Choroid plexus epithelial cell (primary cell): ENCODE data around the gene FAM222B.
A peak's percentile ranks its signal among the peaks of the same experiment; 100 is the strongest.
"Not testable (repeated sequence)": the region's sequence is repeated elsewhere in the genome, so short reads cannot be mapped to it uniquely, and the experiment has no call there.

Experiments
- DNase-seq: peaks from one replicate; pipeline ENCODE4 v3.0.0-alpha.2; 2010; ENCODE audit warnings: low read depth
- H3K4me3 ChIP-seq: 2 replicates; pipeline ENCODE4 v1.5.1; 2011; ENCODE audit warnings: low read depth, mild to moderate bottlenecking, control low read depth, low read length, moderate library complexity
- TF ChIP-seq, protein P1 (sequence below): conservative IDR thresholded peaks from 2 replicates; pipeline ENCODE4 v1.5.1; 2011; ENCODE audit warnings: low read depth, mild to moderate bottlenecking, control low read depth, inconsistent platforms, low read length, moderate library complexity

FAM222B gene

DNA sequence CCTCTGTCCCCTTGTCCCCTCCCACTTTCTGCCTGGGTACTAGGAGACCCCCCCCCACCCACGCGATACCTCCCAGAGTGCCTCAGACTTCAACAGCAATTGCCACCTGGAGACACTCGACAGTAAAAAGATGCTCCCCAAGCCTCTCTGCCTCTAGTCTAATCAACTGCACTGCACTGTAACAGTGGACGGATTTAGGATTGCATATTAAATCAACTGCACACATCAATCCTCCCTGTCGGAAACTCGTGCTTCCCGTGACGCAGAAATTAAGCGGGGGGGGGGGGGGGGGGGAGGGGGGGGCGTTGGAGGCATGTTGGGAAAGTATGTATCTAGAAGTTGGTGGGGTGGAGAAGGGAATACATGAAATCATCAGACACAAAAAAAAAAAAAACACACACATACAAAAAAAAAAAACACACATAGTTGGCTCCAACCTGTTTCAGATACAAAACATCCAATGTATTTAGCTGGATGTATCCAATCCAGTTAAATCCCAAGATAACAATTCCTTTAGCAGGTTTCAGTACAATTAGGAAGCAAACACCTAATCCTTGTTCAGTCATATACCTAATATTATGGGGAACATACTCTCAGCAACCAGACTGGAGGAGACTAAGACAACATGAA is 29.7 kb downstream of the FAM222B start:
- TF ChIP-seq, protein P1, sequence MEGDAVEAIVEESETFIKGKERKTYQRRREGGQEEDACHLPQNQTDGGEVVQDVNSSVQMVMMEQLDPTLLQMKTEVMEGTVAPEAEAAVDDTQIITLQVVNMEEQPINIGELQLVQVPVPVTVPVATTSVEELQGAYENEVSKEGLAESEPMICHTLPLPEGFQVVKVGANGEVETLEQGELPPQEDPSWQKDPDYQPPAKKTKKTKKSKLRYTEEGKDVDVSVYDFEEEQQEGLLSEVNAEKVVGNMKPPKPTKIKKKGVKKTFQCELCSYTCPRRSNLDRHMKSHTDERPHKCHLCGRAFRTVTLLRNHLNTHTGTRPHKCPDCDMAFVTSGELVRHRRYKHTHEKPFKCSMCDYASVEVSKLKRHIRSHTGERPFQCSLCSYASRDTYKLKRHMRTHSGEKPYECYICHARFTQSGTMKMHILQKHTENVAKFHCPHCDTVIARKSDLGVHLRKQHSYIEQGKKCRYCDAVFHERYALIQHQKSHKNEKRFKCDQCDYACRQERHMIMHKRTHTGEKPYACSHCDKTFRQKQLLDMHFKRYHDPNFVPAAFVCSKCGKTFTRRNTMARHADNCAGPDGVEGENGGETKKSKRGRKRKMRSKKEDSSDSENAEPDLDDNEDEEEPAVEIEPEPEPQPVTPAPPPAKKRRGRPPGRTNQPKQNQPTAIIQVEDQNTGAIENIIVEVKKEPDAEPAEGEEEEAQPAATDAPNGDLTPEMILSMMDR, result no peak
- peak overlapping the region; percentile 92 for H3K4me3 ChIP-seq
- DNase-seq, result peak; percentile 68

DNA sequence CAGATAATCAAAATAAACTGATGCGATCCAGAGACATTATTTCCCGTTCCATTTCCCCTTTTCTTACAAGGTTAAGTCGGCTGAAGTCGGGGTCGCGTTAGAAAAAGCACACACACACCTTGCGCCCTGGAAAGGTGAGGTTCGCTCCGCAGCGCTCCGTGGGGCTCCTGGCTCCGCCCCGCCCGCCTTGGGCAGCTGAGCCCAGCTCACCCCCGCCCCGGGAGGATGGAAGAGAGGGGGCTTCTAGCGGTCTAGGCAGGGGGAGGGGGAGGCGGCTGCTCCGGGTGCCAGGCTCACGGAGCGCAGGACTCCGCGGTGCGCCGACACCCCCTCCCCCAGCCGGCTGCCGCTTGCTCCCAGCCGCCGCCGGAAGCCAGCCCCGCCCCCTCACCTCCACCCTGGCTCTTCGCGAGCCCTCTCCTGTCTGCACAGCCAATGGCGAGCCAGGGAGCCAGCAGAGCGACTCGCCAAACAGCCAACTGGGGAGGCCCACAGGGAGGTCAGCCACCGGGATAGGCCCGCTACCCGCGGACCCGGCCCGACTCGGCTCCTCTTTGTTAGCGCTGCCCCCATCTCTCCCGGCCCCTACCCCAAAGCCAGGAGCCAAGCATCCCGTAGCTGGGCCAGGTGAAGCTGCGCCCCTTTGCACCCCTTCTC is 30.4 kb downstream of the FAM222B start:
- peak overlapping the region; percentile 92 for H3K4me3 ChIP-seq
- TF ChIP-seq, protein P1, result no peak
- peak; percentile 98 for DNase-seq

DNA sequence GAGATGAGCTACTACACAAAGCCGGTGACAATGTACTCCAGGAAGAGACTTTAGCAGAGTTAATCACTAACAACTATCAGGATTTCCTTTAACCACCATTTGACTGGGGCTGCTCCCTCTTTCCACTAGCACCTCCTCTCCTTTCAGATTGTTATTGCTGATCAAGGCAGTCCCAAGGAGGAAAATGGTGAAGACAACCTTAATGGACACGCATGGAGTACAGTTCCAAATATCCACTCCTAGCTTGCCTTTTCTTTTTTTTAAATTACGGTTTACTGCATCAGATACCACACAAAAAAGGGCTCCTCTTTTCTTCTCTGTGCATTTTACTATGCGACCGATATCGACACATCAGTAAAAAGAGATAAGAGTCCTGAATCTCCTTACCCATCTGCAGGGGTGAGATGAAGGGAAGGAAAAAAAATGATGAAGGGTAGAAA is 30.9 kb downstream of the FAM222B start:
- TF ChIP-seq, protein P1, result peak; percentile 11
- peak overlapping the region; percentile 92 for H3K4me3 ChIP-seq
- DNase-seq, result peak; percentile 55

DNA sequence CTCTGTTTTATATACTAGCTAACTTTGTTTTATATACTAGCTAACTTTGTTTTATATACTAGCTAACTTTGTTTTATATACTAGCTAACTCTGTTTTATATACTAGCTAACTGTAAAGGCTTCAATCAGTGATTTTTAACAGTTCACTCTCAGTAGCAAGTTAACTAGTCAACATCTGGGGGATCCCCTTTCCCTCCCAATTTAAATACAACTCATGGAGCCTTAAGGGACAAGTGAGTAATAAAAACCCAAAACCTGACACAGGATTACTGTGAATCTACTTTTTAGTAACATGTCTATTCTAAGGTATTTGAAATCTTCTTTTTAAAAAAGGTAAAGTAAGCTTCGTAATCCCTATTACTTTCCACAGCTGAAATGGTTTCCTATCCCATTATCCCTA is 32.2 kb downstream of the FAM222B start:
- no peak overlapping the region for H3K4me3 ChIP-seq
- DNase-seq, result no peak
- TF ChIP-seq, protein P1, result no peak

DNA sequence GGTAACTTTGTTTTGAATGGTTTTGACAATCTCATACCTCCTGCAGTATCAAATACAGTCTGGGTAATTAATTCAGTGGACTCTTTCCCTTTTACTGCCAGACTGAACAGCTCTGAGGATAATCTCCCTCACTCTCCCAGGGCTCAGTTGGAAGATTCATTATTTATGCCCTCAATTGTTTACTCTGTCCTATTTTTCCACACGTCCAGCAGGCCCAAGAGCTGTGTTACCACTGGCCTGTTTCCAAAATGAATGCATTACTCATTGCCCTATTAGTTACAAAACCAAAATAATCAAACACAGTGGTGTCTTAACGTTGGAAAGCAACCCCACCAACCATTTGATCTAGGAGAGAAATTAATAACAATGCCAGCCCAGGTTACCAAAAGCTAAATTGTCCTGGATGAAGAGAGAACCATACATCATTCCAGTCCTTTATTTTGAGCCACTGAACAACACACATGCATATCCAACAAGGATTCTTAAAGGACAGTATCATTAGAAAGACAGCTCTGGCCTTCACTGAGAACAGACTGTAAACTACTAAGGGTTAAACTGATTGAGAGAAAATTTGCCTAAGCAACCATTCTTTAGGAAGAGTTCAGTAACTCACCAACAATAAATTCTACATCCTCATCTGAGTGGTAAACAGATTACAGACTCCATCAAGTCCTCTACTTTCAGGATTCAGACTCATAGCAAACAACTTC is 34.5 kb downstream of the FAM222B start:
- no peak overlapping the region for H3K4me3 ChIP-seq
- TF ChIP-seq, protein P1, result no peak
- DNase-seq, result peak; percentile 92

DNA sequence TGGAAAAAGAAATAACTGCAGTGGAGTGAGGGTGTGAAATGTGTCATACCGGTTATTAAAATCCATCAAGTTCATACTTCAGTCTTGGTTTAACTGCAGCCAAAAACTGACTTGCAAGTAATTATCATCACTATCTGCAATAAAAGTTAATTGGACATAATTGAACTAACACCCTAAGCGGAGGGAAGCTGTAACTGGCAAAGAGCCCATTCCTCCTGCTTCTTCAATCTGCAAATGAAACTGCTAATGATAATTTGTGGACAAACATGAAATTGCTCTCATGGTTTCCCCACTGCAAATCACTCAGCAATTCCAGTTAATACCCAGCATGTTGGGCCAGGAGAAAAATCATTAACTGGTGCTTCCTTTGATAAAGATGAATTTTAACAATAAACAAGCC is 46.5 kb downstream of the FAM222B start:
- no peak for DNase-seq
- TF ChIP-seq, protein P1, result no peak
- no peak overlapping the region for H3K4me3 ChIP-seq

DNA sequence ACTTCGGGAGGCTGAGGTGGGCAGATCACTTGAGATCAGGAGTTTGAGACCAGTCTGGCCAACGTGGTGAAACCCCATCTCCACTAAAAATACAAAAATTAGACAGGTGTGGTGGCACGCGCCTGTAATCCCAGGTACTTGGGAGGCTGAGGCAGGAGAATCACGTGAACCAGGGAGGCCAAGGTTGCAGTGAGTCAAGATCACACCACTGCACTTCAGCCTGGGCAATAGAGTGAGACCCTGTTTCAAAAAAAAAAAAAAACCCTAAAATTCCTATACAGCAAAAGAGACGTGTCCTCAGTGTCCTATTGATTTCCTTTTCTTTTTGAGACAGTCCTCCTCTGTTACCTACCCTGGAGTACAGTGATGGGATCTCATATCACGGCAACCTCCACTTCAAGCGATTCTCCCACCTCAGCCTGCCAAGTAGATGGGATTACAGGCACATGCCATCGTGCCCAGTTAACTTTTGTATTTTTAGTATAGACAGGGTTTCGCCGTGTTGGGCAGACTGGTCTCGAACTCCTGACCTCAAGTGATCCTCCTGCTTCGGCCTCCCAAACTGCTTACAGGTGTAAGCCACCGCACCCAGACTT is 47.6 kb downstream of the FAM222B start:
- not testable (repeated sequence) for H3K4me3 ChIP-seq, DNase-seq
